SU-DHL-6 (cell line): ENCODE data around the gene SLC23A2.

ENCODE experiments used
- EZH2phosphoT487 ChIP-seq: fragments of 200-600 bp; sonication (generic), shearing (Covaris generic); conservative IDR thresholded peaks from 2 replicates; pipeline ENCODE4 v1.6.1; 2018; ENCODE audit warnings: mild to moderate bottlenecking, antibody characterized with exemption, low read length, moderate library complexity, mixed read lengths
- TF ChIP-seq, protein P1 (sequence below): fragments of 200-600 bp; sonication (generic); IDR thresholded peaks from one replicate; pipeline ENCODE4 v1.5.1; 2017; ENCODE audit warnings: antibody characterized with exemption, mild to moderate bottlenecking, low read length, moderate library complexity; ENCODE audit not compliant: insufficient read depth, poor library complexity, severe bottlenecking

DNA sequence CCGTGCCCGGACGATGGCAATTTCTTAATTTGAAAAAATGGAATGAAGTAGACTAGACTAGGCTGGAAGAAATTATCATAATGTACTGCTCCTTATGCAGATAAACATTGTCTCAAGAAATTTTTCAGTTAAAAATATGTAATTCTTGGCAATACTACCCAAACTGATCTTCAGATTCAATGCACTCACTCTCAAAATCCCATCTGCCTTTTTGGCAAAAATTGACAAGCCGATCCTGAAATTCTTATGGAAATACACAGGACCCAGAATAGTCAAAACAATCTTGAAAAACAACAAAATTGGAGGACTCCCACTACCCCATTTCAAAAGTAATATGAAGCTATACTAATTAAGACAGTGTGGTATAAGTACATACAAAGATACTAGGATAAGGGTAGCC lies 19.0 kb downstream of the SLC23A2 start:
- TF ChIP-seq, protein P1, sequence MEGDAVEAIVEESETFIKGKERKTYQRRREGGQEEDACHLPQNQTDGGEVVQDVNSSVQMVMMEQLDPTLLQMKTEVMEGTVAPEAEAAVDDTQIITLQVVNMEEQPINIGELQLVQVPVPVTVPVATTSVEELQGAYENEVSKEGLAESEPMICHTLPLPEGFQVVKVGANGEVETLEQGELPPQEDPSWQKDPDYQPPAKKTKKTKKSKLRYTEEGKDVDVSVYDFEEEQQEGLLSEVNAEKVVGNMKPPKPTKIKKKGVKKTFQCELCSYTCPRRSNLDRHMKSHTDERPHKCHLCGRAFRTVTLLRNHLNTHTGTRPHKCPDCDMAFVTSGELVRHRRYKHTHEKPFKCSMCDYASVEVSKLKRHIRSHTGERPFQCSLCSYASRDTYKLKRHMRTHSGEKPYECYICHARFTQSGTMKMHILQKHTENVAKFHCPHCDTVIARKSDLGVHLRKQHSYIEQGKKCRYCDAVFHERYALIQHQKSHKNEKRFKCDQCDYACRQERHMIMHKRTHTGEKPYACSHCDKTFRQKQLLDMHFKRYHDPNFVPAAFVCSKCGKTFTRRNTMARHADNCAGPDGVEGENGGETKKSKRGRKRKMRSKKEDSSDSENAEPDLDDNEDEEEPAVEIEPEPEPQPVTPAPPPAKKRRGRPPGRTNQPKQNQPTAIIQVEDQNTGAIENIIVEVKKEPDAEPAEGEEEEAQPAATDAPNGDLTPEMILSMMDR, result no peak
- TF ChIP-seq EZH2phosphoT487, result no peak
